GM19023 (cell line): ENCODE results near the gene SLC6A3.
"Not testable (repeated sequence)": the region's sequence is repeated elsewhere in the genome, so short reads cannot be mapped to it uniquely, and the experiment has no call there.

ENCODE experiments used
- ATAC-seq: cut with Tn5 transposase; IDR thresholded peaks from one replicate; pipeline ENCODE4 v1.9.1; 2021; ENCODE audit warnings: mild to moderate bottlenecking, moderate library complexity; ENCODE audit not compliant: unreplicated experiment

Gene SLC6A3

DNA sequence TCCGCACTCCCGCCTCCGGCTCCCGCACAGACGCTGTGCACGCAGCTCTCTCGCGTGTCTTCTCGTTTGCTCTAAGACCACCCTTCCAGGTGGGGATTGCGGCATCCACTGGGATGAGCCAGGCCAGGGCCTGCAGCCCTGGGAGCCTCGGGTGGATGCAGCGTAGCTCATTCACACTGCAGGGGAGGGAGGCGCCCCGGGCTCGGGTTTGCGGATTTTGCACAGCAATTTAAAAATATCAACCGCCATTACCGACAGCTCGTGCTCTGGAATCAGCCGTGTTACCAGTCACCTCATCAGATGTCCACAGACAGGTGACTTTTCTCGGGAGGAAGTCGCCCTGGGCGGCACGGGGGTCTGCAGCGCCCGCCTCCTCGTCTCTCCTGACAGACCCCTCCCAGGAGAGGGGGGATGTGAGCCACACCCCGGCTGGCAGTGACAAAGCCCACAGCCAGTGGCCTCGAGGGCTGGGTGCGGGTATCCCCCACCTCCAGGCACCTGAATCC is 20.8 kb upstream of the SLC6A3 start:
- no peak for ATAC-seq

DNA sequence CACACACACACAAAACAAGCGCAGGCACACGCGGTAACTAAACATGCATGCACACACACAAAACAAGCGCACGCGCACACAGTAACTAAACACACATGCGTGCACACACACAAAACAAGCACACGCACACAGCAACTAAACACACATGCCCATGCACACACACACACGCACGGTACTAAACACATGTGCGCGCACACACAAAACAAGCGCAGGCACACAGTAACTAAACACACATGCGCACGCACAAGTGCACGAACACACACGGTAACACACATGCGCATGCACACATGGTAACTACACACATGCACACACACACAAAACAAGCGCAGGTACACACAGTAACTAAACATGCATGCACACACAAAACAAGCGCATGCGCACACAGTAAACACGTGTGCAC is 19.9 kb upstream of the SLC6A3 start:
- no peak for ATAC-seq

DNA sequence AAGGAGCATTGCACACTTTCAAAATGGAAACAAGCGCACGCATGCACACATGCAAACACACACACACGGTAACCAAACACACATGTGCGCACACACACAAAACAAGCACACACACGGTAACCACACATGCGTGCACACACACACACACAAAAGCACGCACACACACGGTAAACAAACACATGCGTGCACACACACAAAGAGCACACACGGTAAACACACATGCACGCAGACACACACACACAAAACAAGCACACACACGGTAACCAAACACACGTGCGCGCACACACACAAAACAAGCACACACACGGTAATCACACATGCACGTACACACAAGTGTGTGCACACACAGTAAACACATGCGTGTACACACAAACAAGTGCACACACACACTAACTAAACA is 19.3 kb upstream of the SLC6A3 start:
- ATAC-seq, result no peak

DNA sequence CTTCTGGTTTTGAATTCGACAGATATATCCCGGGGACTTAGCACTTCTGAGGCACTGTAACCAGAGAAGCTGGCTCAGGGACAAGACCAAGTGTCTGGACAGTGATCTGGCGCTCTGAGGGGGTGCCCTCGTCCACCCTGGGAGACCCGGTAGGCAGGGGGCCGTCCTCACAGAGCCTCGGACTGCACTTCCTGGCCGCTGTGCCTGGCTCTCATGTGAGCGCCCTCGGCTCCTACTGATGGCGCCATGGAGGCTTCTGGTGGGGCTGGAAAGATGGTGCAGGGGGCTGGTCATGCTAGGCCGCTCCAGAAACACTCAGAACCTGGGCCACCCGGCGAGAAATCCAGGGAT is 18.8 kb upstream of the SLC6A3 start:
- no peak for ATAC-seq

DNA sequence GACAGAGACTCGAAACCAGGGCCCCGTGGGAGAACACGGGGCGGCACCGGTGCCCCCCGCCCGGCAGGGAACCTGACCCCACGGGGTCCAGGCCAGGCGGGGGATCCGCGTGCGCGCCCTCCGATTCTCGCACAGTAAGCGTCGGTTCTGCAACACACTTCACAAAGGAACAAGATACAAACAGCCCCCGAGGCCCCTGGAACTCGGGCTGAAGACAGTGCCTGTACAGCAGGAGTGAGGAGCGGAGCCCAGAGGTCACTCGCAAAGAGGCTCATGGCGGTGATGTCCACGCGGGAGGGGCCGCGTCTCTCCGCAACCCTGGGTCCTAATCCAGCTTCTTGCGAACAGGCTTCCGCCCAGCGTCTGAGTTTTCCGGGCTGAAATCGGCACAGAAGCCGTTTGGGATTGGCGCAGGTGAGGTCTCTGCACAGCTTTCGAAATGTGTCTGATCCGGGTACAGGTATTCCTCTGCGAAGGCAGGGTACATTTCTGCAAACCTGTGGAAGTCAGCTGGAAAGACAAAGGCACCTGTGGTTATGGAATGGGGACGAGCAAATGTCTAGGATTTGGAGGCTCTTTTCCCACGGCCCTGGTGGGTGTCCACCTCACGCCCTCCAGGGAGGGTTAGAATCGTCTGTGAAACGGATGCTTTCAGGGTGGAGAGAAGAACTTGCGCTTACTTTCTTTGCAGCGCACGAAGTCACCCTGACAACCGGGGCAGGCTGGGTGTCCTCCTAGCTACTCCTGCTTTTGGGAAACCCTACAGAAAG is 18.3 kb upstream of the SLC6A3 start:
- no peak for ATAC-seq

DNA sequence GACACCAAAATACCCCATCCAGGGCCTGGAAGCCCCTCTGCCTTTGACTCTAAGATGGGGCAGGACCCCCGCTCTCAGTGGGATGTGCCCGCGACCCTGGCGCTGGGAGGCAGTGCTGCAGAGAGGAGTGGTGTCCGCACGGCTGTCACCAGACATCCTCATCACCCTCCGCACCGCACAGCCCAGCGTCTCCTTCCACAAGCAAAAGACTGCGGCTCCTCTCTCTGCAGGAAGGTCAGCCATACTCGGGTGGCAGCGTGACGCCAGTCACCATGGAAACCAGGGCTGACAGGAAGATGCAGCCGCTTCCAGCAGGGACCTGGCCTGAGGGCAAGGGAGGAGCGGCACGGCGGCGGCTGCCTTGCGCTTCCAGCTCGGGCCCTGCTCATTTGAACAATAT is 17.1 kb upstream of the SLC6A3 start:
- ATAC-seq, result no peak

DNA sequence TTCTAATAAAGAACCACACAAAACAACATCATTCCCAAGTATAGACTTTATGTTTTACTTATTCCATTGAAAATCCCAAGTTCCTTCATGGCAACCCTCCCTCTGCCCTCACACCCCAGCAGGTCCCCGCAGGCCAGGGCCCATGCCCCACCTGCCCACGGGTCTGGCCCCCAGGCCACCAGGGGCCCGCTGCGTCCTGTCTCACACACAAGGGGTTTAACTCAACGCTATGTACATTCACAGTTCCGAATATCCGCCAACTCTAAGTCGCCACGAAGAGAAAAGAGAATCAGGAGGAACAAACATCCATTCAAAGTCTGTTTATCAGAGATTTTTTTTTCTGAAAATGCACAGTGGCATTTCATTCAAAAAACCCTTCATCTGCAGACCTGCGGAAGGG is 16.2 kb upstream of the SLC6A3 start:
- ATAC-seq, result no peak

DNA sequence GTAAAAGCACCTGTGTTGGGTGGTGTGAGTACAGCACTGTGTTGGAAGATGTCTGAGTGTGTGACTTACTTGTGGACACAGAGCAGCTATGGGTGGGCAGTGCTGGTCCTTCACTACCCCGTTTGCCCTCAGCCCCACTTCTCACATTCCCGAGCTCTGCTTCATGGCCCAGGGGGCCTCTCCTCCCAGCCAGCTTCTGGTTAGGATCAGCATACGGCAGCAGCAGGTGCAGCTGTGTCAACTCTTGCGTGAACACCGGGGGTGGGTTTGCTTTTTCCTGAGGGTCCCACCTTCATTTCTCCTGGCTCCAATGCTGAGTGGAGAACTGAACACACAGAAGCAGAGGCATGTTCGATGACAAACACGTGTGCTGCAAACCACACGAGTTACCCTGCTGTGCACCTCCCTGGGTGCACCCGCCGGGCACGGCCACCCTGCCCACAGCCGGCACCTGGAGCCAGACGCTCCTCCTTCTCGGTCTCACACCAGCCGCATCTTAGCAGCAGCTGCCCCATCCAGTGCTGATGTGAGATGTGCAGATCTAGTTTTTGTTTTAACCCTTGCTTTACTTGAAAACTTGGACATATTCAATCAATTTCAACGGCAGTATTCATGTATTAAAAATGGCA is 14.9 kb upstream of the SLC6A3 start:
- no peak for ATAC-seq

DNA sequence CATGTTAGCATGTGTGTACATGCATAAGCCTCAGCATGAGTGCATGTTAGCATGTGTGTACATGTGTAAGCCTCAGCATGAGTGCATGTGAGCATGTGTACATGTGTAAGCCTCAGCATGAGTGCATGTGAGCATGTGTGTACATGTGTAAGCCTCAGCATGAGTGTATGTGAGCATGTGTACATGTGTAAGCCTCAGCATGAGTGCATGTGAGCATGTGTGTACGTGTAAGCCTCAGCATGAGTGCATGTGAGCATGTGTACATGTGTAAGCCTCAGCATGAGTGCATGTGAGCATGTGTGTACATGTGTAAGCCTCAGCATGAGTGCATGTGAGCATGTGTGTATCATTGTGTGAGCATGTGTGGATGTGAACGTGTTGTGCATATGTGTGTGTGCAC is 14.2 kb upstream of the SLC6A3 start:
- not testable (repeated sequence) for ATAC-seq

DNA sequence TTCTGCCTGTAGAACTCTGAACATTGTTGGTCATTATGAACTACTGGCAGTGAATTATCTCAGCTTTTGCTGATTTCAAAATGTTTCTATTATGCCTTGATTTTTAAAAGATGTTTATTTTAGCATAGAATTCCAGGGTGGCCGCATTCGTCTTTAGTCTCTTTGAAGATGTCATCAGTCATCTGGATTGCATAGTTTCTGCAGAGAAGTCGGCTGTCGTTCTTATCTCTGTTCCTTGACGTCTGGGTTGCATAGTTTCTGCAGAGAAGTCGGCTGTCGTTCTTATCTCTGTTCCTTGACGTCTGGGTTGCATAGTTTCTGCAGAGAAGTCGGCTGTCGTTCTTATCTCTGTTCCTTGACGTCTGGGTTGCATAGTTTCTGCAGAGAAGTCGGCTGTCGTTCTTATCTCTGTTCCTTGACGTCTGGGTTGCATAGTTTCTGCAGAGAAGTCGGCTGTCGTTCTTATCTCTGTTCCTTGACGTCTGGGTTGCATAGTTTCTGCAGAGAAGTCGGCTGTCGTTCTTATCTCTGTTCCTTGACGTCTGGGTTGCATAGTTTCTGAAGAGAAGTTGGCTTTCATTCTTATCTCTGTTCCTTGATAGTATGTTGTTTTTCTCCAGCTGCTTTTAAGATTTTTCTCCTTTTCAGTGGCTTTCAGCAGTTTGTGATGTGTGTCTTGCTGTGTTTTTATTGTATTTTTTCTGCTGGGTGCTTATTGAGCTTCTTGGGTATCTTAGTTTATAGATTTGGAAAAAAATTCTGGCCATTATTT is 11.1 kb upstream of the SLC6A3 start:
- ATAC-seq, result not testable (repeated sequence)

DNA sequence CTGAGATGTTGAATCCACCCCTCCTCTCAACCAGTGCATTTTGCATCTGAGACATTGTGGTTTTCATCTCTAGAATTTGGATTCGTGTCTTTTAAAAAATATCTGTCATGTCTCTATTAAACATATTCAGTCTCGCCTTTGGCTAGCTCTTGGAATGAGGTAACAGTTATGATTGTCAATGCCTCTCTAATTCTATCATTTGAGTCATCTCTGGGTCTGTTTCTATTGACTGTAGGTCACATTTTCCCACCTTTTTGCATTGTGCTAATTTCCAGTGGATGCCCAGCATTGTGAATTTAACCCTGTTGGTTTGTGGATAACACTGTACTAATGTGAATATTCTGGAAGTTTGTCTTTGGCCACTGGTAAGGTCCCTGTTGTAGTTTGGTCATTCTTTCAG is 8.4 kb upstream of the SLC6A3 start:
- no peak for ATAC-seq

DNA sequence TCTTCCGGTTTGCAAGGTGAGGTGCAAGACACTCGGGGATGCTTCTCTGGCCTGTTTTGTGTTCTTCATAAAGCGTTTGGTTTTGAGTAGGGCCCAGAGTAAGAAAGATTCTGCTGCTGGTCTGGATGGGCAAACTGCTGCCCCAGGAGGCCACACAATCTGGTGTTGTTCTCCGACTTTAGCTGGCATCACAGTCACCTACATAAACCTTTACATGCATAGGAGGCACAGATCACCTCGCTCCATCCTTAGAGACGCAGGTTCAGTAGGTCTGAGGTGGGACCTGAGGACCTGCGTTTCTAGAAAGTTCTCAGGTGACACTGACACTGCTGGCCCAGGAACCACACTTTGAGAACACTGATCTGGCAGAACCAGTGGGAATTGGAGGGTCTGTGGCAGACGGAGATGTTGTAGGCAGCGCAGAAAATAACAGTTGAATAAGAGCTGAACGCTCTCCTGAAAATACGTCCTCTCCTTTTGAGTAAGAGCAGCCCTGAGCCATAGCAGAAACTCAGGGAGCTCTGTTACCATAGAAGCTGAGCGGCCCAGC is 3.9 kb upstream of the SLC6A3 start:
- no peak for ATAC-seq

DNA sequence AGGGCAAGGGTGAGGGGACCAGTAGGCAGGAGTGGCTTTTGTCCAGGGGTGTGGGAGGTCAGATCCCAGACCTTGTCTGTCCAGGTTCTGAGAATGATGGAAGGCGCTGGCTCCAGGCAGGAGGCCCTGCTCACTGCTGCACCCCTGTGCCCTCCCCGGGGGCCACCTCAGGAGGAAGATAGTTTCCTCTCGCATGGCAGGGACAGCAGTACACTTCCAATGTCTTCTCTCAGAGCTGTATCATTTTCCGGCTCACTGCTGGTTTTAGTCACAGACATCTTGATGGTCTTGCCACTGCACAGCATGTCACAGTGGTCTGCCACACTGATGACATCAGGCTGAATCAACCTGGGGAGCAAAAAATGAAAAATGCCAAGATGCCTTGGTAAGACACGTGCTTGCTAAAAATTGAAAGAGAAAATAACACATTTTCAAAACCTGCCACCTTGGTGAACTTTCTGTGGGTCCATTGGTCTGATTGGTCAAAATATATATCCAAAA is 3.3 kb upstream of the SLC6A3 start:
- ATAC-seq, result no peak

DNA sequence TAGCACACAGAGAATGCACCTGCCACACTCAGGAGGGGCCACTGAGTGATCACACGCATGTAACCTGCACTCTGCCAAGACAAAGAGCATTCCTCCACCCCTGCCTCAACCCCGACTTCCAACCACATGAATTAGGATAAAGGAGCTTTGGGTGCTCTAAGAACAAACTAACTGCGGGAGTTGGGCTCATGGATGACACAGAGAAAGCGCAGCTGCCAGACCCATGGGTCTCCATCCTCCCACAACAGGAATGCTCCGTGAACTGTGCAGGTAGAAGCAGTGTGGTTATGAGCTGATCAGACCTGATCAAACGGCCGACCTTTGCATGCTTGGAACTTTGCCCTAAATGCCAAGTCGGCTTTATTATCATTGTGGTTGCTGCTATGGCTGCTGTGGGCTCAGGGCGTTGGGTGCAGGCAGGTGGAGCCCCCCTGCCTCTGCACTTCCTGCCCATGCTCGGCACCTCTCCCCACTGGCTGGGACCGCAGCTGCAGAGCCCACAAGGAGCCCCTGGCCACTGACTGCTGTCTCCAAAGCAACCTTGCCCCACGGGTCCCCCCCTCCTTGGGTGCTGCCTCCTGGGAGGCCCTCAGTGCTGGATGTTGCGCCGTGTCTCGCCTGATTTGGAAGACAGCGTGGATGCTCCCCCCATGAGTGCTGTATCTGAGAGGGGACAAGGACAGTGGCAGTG is 2.6 kb upstream of the SLC6A3 start:
- ATAC-seq, result no peak

DNA sequence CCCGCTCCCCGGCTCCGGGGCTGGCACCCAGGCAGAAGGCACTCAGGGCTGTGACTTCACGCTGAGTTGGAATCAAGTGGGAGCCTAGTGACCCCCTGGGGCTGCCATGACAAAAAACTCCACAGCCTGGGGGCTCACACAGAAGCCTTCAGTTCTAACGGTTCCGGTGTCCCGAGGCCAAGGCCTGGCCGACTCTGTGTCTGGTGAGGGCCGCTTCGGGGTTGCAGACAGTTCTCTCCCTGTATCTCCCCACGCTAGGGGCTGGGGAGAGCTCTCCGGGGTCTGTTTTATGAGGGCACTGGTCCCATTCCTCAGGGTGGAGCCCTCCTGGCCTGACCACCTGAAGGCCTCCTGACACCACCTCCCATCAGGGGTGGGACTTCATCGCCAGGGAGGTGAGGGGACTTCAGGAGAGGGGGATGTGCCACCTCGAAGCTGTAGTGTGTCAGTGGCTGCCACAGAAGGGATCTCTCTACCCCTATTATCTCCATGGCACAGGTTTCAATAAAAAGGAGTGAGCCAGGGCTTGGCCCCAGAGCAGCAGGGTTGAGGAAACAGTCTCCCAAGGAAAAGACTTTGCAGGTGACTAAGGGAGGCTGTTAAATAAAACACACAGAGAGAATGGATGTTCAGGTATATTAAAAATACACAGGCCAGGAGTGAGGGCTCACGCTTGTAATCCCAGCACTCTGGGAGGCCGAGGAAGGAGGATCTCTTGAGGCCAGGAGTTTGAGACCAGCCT is 1.5 kb upstream of the SLC6A3 start:
- no peak for ATAC-seq

DNA sequence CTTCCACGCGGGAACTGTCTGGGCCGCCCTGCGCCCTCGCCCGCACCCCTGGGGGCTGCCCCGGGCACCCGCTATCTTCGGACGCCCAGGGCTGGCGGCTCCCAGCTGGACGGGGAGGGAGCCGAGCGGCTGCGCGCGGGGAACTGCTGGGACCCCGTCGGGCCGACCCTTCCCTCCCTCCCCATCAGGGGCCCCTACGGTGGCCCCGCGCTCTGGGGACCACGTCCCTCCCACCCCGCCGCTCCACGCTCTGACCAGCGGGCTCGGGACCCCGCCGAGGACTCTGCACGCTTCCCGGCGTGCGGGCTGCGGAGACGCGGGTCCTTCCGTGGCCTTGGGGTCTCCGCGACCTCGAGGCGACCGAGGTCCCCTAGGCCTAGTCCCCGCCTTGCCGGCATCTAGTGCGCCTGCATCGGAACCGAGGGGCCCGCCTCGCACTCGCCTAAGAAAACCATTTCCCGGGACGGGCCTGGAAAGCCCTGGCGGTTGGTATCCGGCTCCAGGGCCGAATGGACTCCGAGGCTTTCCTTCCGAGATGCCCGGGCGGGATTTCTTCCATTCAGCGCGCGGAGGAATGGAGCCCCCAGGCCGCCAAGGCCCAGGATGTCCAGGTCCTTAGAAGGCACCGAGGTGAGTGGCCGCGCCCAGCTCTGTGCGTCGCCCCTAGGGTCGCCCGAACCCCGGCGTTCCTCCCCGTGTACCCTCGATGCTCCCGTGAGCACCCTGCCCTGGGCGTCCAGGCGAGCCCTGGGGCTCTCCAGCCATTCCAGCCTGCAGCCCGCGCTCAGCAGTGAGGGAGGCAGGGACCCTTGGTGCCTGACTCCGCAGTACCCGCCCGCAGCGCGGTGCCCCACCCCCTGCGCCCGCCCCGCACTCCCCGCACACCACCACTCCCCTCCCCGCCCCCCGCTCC is 705 bp upstream of the SLC6A3 start:
- no peak for ATAC-seq

DNA sequence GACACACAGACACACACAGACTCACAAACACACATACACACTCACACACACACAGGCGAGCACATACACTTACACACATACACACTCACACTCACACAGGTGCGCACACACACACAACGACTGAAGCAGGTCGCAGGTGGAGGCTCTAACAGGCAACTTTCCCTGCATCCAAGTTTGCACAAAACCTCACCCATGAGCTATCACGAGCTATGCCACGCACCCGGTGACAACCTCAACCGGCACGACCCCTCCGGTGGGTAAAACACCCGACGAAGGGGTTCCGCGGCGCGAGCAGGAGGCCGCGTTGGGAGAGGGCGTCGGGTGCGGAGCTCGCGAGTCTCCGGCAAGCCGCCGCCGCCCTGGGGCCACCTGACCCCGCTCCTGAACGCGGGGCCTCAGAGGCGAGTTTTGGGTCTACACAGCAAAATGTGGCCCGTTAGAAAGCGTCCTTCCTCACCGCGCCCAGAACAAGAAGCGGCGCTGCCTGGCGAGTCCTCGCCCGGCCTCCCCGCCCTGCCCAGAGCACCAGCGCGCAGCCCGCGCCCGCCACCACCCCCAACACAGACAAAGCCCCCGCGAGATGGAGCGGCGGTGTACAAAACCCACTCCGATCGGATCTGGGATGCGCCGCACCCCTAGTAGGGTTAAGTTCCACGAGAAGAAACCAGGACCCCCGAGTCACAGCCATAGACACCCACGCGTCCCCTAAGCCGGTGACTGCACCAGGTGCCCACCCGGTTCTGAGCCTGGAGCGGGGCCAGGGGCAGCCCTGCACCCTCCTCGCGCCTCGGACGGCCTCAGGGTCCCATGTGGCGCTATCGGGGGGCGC is 665 bp downstream of the SLC6A3 start:
- ATAC-seq, result no peak

DNA sequence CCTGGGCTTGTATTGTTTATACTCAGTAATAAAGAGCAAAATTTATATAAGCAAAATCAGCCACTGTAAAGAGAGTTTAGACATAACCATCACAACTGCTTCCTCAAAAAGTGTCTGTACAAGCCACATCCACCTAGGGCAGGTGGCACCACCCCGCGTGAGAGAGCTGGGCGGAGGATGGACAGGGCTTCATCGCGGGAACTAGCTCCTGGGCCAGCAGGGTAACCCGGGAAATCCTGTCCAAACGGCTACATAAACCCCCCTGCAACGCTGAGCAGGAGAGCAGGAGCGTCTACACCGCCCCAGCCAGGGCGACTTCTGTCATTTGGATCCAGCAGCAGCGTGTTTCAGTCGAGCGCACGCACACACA is 1.3 kb downstream of the SLC6A3 start:
- ATAC-seq, result no peak
